Omental fat pad (tissue), 4 donors: ENCODE data around the gene ZNF625. TPM values are rescaled to one million over a fixed set of nuclear protein-coding genes. Genes with fewer than 3 reads are reported as not detected.

Experiments used
- ATAC-seq: fragments of 150-250 bp; one replicate; pipeline ENCODE4 v1.9.1; 2016; ENCODE audit warnings: mild to moderate bottlenecking, moderate library complexity; ENCODE audit not compliant: low FRiP score
- DNase-seq: peaks from one replicate; pipeline ENCODE4 v3.0.0-alpha.2; 2019; ENCODE audit warnings: low spot score
- total RNA-seq, 4 donors: library from RNA; depleted of rRNA; stranded (reverse); fragments of >200 nt; gene quantifications; one replicate each; pipeline ENCODE4 v1.1.0, GENCODE V29; 2016
- TF ChIP-seq, protein P1 (sequence below), 3 donors: fragments of 450-650 bp; IDR thresholded peaks; one replicate each; pipeline ENCODE4 v1.5.1; 2016 to 2017; ENCODE audit warnings: antibody characterized with exemption in 3 of 3, mild to moderate bottlenecking in 3 of 3, moderate library complexity in 2 of 3

Gene ZNF625
- total RNA-seq, 4 donors from 2014 or later, result 2.2 to 6.6 (median 3.7) TPM

- DNase-seq, result no peak
- TF ChIP-seq, protein P1, sequence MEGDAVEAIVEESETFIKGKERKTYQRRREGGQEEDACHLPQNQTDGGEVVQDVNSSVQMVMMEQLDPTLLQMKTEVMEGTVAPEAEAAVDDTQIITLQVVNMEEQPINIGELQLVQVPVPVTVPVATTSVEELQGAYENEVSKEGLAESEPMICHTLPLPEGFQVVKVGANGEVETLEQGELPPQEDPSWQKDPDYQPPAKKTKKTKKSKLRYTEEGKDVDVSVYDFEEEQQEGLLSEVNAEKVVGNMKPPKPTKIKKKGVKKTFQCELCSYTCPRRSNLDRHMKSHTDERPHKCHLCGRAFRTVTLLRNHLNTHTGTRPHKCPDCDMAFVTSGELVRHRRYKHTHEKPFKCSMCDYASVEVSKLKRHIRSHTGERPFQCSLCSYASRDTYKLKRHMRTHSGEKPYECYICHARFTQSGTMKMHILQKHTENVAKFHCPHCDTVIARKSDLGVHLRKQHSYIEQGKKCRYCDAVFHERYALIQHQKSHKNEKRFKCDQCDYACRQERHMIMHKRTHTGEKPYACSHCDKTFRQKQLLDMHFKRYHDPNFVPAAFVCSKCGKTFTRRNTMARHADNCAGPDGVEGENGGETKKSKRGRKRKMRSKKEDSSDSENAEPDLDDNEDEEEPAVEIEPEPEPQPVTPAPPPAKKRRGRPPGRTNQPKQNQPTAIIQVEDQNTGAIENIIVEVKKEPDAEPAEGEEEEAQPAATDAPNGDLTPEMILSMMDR (IDR thresholded peaks at IDR 0.05), result no peak
- ATAC-seq, result no peak
These were observed 31.1 kb upstream of the ZNF625 start for GRCh38 chr19:12187625-12188024.

- ATAC-seq (no peak), DNase-seq (no peak)
- TF ChIP-seq, protein P1 (IDR thresholded peaks at IDR 0.05), result no peak
These were observed 23.8 kb upstream of the ZNF625 start for GRCh38 chr19:12180377-12180776.

DNA sequence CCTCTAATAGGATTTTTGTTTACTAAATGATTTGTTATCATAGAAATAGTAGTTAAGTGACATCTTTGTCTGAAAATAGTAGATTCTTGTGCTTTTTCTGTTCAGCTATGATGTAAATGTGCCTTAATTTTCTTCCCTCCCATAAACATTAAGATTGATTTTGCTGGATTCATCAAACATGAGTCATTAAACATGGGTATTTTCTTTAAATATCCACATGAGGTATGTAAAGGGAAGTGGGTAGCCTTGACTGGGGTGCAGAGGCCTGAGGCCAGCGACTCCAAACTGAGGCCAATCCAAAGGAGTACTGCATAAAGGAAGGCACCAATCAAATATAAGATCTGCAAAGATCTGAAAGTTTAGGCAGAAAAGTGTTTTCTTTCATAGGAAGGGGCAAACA is 10.1 kb upstream of the ZNF625 start:
- ATAC-seq, result no peak
- TF ChIP-seq, protein P1 (IDR thresholded peaks at IDR 0.05), result no peak
- DNase-seq, result no peak

- ATAC-seq (no peak), DNase-seq (no peak)
- TF ChIP-seq, protein P1 (IDR thresholded peaks at IDR 0.05), result no peak
These were observed 7.3 kb upstream of the ZNF625 start for GRCh38 chr19:12163826-12164225.

DNA sequence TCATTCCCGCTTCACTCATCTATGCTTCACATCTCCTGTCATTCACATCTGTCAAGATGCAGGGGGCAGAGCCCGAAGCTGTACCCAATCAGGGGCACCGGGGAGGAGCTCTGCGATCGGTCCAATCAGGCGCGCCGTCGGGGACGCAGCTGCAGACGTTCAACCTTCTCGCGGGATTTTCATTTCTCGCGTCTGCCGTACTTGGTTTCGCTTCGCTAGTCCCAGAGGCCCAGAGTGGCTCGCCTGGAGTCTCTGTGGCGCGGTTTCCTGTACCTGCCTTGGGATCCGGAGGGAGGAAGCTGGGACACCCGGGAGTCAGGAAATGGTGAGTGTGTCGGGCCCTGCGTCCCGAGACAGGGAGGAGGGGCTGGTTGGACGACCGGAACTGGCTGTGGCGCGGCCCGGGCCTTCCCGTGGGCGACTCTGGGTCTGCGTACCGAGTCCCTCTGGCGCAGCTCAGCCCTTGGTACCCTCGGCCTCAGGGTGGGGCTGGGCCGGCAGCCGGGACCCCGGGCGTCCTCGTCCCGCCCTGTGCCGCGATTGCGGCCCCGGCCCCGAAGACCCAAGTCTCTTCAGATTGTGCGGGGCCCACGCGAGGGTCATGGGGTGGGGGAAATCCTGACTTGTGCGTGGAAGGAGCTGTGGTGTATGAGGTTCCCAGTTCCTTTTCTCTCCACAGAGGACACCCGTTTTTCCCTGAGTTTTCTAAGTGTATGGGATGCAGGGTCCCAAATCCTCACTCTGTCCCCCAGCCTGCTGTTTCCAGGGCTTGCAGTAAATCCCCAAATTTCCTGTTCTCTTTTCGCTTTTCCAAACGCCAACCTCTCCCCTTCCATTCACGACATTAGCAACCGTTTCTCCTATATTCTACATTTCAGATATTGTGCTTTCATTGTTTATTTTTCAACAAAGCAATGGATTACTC is 6.6 kb upstream of the ZNF625 start, which contains the start of gene ZNF136:
ZNF136 (plus strand) TSS at position 215 of the 925 bp plus-strand sequence; CDS start at position 323, 108 bp downstream.
- peak; percentile 97 for ATAC-seq
- TF ChIP-seq, protein P1 (IDR thresholded peaks at IDR 0.05), result no peak
- DNase-seq, result peak; percentile 83

DNA sequence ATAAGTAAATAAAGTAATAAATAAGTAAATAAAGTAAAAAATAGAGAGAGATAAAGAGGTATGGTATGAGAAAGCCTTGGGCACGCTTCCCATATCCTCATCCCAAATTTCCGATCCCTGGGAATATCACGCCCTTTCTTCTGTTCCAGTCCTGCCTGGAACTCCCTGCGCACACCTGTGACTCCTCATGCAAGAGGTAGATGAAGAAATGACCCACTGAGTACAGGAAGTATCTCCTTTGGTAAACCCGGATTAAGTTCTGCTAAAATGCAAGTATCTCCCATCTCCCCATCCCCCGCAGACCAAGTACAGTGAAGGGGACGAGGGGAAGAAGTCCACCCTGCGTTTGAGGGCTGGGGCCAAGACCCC is 6.0 kb upstream of the ZNF625 start:
- DNase-seq (no peak), ATAC-seq (no peak)
- TF ChIP-seq, protein P1 (IDR thresholded peaks at IDR 0.05), result no peak
